Measurements from ENCODE around the gene STEAP1B. TPM values are rescaled to one million over a fixed set of nuclear protein-coding genes. Genes with fewer than 3 reads are reported as not detected.

Gene STEAP1B
- polyA plus RNA-seq, 1 experiment: 1.4 TPM

DNA sequence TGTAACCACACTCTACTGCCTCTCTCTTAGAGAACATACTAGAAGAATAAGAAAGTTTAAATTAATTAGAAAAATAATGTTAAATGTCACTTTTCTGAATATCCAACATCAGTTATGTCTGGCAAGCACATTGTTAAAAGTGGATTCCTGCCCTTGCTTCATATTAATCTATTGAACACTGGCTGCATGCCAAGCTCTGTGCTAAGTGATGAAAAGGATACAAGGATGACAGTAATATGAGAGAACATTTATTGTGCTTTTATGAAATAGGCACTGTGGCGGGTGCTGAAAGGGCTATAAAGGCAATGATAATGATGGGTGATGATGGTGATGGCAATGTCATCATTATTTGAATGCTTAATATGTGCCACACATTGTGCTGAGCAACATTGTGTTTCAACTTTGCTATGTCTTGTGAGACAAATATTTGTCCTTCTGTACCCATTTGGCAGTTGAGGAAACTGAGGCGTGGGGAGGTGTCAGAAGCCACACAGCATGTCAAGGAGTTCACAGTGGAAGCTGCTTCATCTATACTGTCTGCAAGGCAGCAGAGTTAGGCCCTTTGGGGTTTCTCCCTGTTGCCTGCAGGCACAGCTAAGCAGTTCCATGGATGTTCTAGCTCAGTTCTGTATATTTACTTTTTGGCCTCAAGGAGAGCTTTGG, 78.9 kb downstream of the STEAP1B start:
- DNase-seq (ENCODE audit: low read depth): no peak
- TF ChIP-seq, protein P1, sequence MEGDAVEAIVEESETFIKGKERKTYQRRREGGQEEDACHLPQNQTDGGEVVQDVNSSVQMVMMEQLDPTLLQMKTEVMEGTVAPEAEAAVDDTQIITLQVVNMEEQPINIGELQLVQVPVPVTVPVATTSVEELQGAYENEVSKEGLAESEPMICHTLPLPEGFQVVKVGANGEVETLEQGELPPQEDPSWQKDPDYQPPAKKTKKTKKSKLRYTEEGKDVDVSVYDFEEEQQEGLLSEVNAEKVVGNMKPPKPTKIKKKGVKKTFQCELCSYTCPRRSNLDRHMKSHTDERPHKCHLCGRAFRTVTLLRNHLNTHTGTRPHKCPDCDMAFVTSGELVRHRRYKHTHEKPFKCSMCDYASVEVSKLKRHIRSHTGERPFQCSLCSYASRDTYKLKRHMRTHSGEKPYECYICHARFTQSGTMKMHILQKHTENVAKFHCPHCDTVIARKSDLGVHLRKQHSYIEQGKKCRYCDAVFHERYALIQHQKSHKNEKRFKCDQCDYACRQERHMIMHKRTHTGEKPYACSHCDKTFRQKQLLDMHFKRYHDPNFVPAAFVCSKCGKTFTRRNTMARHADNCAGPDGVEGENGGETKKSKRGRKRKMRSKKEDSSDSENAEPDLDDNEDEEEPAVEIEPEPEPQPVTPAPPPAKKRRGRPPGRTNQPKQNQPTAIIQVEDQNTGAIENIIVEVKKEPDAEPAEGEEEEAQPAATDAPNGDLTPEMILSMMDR (IDR thresholded peaks at IDR 0.05; ENCODE audit: insufficient read depth, low read depth, low read length): no peak
- ChIA-PET CTCF (no interaction called here), POLR2A (no interaction called here)
- H3K4me3 ChIP-seq (ENCODE audit: low read depth, low read length): no peak overlapping the region
- H3K27me3 ChIP-seq (ENCODE audit: control insufficient read depth, insufficient read depth, low read length): no peaks in the 10 kb centered on the region
- no peaks in the 10 kb centered on the region for H3K36me3 ChIP-seq (ENCODE audit: control insufficient read depth, insufficient read depth, low read length)

DNA sequence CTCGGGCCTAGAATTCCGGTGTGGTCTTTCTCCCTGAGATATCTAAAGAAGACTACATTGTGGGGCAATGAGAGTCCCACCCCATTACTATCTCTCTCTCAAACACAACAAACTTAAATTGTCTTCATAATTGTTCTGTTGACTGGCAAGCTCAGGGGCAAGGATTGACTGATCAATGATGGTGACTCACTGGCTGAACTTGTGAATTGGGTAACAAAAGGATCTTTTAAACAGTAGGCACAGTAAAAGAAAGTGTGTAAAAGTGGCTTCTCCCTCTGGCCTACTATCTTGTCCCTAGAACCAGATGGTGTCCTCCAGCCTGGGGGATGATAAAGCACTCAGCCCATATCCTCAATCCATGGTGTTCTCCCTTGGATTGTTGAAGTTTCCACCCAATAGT, 80.0 kb downstream of the STEAP1B start:
- ChIA-PET CTCF (no interaction called here), POLR2A (no interaction called here)
- H3K27me3 ChIP-seq (ENCODE audit: control insufficient read depth, insufficient read depth, low read length): no peaks in the 10 kb centered on the region
- TF ChIP-seq, protein P1 (IDR thresholded peaks at IDR 0.05; ENCODE audit: insufficient read depth, low read depth, low read length): no peak
- DNase-seq (ENCODE audit: low read depth): no peak
- H3K36me3 ChIP-seq (ENCODE audit: control insufficient read depth, insufficient read depth, low read length): no peaks in the 10 kb centered on the region
- H3K4me3 ChIP-seq (ENCODE audit: low read depth, low read length): no peak overlapping the region

DNA sequence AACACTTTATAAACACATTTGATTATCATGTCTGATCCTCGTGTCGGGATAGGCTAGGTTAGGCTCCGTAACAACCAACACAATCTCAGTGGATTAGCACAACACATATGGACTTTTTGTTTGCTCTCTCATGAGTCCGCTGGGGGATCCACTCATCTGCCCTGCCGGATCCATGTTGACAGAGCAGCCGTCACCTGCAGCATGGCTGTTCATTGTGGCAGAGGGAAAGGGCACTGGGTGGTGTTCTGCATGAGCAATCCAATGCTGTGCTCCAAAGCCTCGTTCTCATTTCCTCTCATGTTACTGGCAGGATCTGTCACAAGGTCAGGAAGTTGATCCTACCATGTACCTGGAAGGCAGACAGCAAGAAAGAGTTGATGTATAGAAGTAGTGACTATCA, 80.5 kb downstream of the STEAP1B start:
- no peak overlapping the region for H3K4me3 ChIP-seq (ENCODE audit: low read depth, low read length)
- TF ChIP-seq, protein P1 (IDR thresholded peaks at IDR 0.05; ENCODE audit: insufficient read depth, low read depth, low read length): no peak
- DNase-seq (ENCODE audit: low read depth): no peak
- H3K27me3 ChIP-seq (ENCODE audit: control insufficient read depth, insufficient read depth, low read length): no peaks in the 10 kb centered on the region
- ChIA-PET POLR2A (no interaction called here), CTCF (no interaction called here)
- no peaks in the 10 kb centered on the region for H3K36me3 ChIP-seq (ENCODE audit: control insufficient read depth, insufficient read depth, low read length)

DNA sequence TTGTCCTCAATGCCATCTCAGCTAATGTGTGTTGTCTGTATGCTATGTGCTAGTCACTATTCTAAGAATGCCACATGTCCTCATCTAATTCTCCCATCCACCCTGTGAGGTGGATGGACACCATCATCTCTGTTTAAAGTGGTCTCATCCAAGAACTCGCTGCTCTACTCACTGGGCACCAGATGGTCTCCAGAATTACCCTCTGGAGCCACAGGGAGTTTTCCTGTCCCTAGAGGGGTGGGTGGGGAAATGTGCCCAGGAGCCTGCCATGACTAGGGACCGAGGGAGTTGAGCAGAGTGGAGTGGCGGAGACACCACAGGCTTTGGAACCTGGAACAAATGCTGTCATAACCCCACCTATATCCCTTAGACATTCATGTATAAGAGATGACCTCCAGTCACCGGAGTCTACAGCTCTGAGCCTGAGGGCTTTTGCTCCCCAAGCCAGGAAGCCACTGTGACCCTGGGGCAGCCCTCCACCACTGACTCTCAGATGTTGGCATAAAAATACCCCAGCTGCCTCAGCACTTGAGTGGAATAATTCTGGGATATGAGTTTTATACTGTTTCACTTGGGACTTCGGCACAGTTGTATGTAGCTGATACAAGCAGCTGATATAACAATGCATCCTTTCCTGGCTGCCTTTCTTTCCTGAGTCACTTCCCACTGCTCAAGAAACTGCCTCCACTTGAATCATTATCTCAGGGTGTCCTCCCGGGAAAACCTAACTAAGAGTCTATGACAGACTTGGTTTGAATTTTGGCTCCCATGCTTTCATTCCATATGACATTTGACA, 81.5 kb downstream of the STEAP1B start:
- TF ChIP-seq, protein P1 (IDR thresholded peaks at IDR 0.05; ENCODE audit: insufficient read depth, low read depth, low read length): no peak
- Histone ChIP-seq H3K4me3 (ENCODE audit: low read depth, low read length) (no peak overlapping the region), H3K36me3 (ENCODE audit: control insufficient read depth, insufficient read depth, low read length) (no peaks in the 10 kb centered on the region), H3K27me3 (ENCODE audit: control insufficient read depth, insufficient read depth, low read length) (no peaks in the 10 kb centered on the region)
- CTCF ChIA-PET: no interaction called here
- DNase-seq (ENCODE audit: low read depth): no peak
- POLR2A ChIA-PET: no interaction called here

DNA sequence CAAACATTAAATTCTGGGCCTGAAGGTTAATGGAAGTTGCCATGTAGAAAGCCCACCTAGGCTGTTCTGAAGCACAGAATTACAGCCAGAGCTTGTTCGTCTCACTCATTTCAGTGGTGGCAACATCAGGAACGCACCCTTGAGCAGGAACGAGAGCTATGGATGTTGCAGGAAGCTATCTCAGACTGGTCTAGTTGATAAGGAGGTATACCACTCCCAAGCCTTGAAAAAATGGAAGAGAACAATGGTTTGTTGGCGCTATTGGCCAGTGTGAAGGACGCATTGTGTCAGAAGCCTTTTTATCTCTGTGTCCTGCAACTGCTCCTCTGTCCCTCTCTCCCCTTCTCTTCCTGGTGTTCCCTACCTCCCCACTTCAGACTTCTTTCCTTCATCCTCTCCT, 82.1 kb downstream of the STEAP1B start:
- POLR2A ChIA-PET: no interaction called here
- DNase-seq (ENCODE audit: low read depth): no peak
- H3K36me3 ChIP-seq (ENCODE audit: control insufficient read depth, insufficient read depth, low read length): no peaks in the 10 kb centered on the region
- TF ChIP-seq, protein P1 (IDR thresholded peaks at IDR 0.05; ENCODE audit: insufficient read depth, low read depth, low read length): no peak
- no peak overlapping the region for H3K4me3 ChIP-seq (ENCODE audit: low read depth, low read length)
- CTCF ChIA-PET: no interaction called here
- H3K27me3 ChIP-seq (ENCODE audit: control insufficient read depth, insufficient read depth, low read length): no peaks in the 10 kb centered on the region

All from BJ (cell line).